Measurements from ENCODE around the gene B3GNT5.

B3GNT5 gene

DNA sequence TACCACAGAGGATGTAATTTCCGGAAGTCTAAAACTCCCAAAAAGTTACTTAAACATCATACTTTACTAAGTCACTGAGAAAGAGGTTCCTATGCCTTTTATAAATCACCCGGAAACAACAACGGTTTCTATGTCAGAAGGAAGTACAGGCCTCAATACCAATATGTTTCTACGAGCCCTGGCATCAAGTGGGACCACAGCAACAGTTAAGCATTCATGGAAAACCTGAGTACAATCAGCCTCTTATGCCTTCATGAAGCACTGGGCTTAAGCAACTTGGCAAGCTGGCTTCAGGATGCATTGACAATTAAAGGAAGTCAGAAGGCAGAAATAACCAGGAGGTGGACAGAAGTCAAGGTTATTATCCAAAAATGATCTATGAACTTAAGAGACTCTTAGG lies 19.1 kb upstream of the B3GNT5 start:
- H3K9me3 ChIP-seq (ENCODE audit: control insufficient read depth, insufficient read depth, low read length) = no peaks in the 10 kb centered on the region
- TF ChIP-seq, protein P1, sequence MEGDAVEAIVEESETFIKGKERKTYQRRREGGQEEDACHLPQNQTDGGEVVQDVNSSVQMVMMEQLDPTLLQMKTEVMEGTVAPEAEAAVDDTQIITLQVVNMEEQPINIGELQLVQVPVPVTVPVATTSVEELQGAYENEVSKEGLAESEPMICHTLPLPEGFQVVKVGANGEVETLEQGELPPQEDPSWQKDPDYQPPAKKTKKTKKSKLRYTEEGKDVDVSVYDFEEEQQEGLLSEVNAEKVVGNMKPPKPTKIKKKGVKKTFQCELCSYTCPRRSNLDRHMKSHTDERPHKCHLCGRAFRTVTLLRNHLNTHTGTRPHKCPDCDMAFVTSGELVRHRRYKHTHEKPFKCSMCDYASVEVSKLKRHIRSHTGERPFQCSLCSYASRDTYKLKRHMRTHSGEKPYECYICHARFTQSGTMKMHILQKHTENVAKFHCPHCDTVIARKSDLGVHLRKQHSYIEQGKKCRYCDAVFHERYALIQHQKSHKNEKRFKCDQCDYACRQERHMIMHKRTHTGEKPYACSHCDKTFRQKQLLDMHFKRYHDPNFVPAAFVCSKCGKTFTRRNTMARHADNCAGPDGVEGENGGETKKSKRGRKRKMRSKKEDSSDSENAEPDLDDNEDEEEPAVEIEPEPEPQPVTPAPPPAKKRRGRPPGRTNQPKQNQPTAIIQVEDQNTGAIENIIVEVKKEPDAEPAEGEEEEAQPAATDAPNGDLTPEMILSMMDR (IDR thresholded peaks at IDR 0.05; ENCODE audit: low read depth, low read length, poor library complexity, severe bottlenecking) = no peak
- TF ChIP-seq EZH2phosphoT487 (IDR thresholded peaks at IDR 0.05; ENCODE audit: borderline replicate concordance, low read length) = no peak
- H3K27ac ChIP-seq (ENCODE audit: low read depth, low read length) = no peak overlapping the region
- H3K9me2 ChIP-seq (replicated peaks; ENCODE audit: control insufficient read depth, low read length) = no peaks in the 10 kb centered on the region
- no peaks in the 10 kb centered on the region for H3F3A ChIP-seq (ENCODE audit: control insufficient read depth, insufficient read depth)
- H3K4me2 ChIP-seq (ENCODE audit: low read length) = no peak overlapping the region
- H3K36me3 ChIP-seq (ENCODE audit: control insufficient read depth, low read length) = no peaks in the 10 kb centered on the region
- no peaks in the 10 kb centered on the region for H3K4me1 ChIP-seq (ENCODE audit: control insufficient read depth, low read length)
- peaks cover 16% of the 10 kb centered on the region for H3K27me3 ChIP-seq (ENCODE audit: control insufficient read depth, low read length)
- H3K4me3 ChIP-seq (ENCODE audit: low read length) = no peak overlapping the region
- H4K20me1 ChIP-seq (ENCODE audit: control insufficient read depth, insufficient read depth, low read depth, low read length) = no peaks in the 10 kb centered on the region
- no peaks in the 10 kb centered on the region for H3K79me2 ChIP-seq (ENCODE audit: control insufficient read depth, low read length)

DNA sequence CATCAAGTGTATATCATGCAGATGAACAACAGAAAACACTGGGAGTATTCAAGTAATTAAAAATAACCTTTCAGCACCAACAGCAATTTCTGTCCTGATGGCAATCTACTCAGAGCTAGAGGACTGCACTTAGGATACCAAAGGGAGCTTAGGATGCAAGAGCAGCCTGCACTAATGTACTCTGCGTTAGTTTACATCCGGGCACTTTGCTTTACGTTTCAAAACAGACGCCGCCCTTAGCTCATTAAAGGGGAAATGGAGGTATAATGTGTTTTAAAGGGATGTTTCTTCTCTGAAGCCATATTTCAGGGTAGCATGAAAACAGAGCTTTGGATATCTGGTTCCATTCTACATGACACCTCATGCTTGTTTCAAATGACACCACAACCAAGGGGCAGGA lies 14.0 kb upstream of the B3GNT5 start:
- Histone ChIP-seq H3K79me2 (ENCODE audit: control insufficient read depth, low read length) (no peaks in the 10 kb centered on the region), H3K9me2 (replicated peaks; ENCODE audit: control insufficient read depth, low read length) (no peaks in the 10 kb centered on the region), H3K4me1 (ENCODE audit: control insufficient read depth, low read length) (no peaks in the 10 kb centered on the region), H4K20me1 (ENCODE audit: control insufficient read depth, insufficient read depth, low read depth, low read length) (no peaks in the 10 kb centered on the region), H3K4me2 (ENCODE audit: low read length) (no peak overlapping the region), H3K27ac (ENCODE audit: low read depth, low read length) (no peak overlapping the region), H3F3A (ENCODE audit: control insufficient read depth, insufficient read depth) (no peaks in the 10 kb centered on the region), H3K27me3 (ENCODE audit: control insufficient read depth, low read length) (peaks cover 4% of the 10 kb centered on the region; the same call in 1 of the 2 replicates), H3K36me3 (ENCODE audit: control insufficient read depth, low read length) (no peaks in the 10 kb centered on the region), H3K9me3 (ENCODE audit: control insufficient read depth, insufficient read depth, low read length) (peaks cover 24% of the 10 kb centered on the region), H3K4me3 (ENCODE audit: low read length) (no peak overlapping the region)
- TF ChIP-seq, protein P1 (IDR thresholded peaks at IDR 0.05; ENCODE audit: low read depth, low read length, poor library complexity, severe bottlenecking) = no peak
- TF ChIP-seq EZH2phosphoT487 (IDR thresholded peaks at IDR 0.05; ENCODE audit: borderline replicate concordance, low read length) = no peak

DNA sequence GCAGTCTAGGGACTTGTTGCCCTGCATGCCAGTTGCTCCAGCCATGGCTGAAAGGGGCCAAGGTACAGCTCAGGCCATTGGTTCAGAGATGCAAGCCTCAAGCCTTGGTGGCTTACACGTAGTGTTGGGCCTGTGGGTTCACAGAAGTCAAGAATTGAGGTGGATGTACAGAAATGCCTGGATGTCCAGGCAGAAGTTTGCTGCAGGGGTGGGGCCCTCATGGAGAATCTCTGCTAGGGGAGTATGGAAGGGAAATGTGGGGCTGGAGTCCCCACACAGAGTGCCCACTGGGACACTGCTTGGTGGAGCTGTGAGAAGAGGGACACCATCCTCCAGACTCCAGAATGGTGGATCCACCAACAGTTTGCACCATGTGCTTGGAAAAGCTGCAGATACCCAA lies 10.6 kb upstream of the B3GNT5 start:
- H3K4me2 ChIP-seq (ENCODE audit: low read length) = no peak overlapping the region
- H4K20me1 ChIP-seq (ENCODE audit: control insufficient read depth, insufficient read depth, low read depth, low read length) = no peaks in the 10 kb centered on the region
- peaks cover 4% of the 10 kb centered on the region; the same call in 1 of the 2 replicates for H3K27me3 ChIP-seq (ENCODE audit: control insufficient read depth, low read length)
- peaks cover 3% of the 10 kb centered on the region; the same call in 1 of the 2 replicates for H3K4me1 ChIP-seq (ENCODE audit: control insufficient read depth, low read length)
- no peak overlapping the region for H3K4me3 ChIP-seq (ENCODE audit: low read length)
- H3F3A ChIP-seq (ENCODE audit: control insufficient read depth, insufficient read depth) = no peaks in the 10 kb centered on the region
- no peaks in the 10 kb centered on the region for H3K79me2 ChIP-seq (ENCODE audit: control insufficient read depth, low read length)
- H3K9me2 ChIP-seq (replicated peaks; ENCODE audit: control insufficient read depth, low read length) = no peaks in the 10 kb centered on the region
- no peak overlapping the region for H3K27ac ChIP-seq (ENCODE audit: low read depth, low read length)
- no peaks in the 10 kb centered on the region for H3K36me3 ChIP-seq (ENCODE audit: control insufficient read depth, low read length)
- no peak for TF ChIP-seq EZH2phosphoT487 (IDR thresholded peaks at IDR 0.05; ENCODE audit: borderline replicate concordance, low read length)
- TF ChIP-seq, protein P1 (IDR thresholded peaks at IDR 0.05; ENCODE audit: low read depth, low read length, poor library complexity, severe bottlenecking) = no peak
- H3K9me3 ChIP-seq (ENCODE audit: control insufficient read depth, insufficient read depth, low read length) = peaks cover 24% of the 10 kb centered on the region
